ENCODE data around the gene BCS1L. TPM values are rescaled to one million over a fixed set of nuclear protein-coding genes. Genes with fewer than 3 reads are reported as not detected.
A peak's percentile ranks its signal among the peaks of the same experiment; 100 is the strongest.
"Not testable (repeated sequence)": the region's sequence is repeated elsewhere in the genome, so short reads cannot be mapped to it uniquely, and the experiment has no call there.

The BCS1L gene
- total RNA-seq, 1 experiment from 2014 or later = 47.4 TPM

GRCh38 chr2:218658671-218659257 is 719 bp upstream of the BCS1L start:
- in situ Hi-C loops (cut with HindIII; ENCODE audit: low sequenced_read_pairs) = loop anchor here (5.0 kb wide), 1 partner anchor 44 kb away; no protein-coding TSS in a partner anchor

GRCh38 chr2:218659988-218660358 is 490 bp downstream of the BCS1L start:
- in situ Hi-C loops (cut with HindIII; ENCODE audit: low sequenced_read_pairs) = loop anchor here (5.0 kb wide), 1 partner anchor 42 kb away; no protein-coding TSS in a partner anchor
- DNase-seq (ENCODE audit: low spot score) = no peak

More at GRCh38 chr2:218658671-218659257, 719 bp upstream of the BCS1L start:
- DNase-seq (ENCODE audit: low spot score) = peak; percentile 47

- in situ Hi-C loops (cut with HindIII; ENCODE audit: low sequenced_read_pairs) = no loop called here
- no peak for DNase-seq (ENCODE audit: low spot score)
Measured at GRCh38 chr2:218662377-218662776, 2.9 kb downstream of the BCS1L start.

- DNase-seq (ENCODE audit: low spot score) = no peak
Measured at GRCh38 chr2:218662827-218663226, 3.3 kb downstream of the BCS1L start.

GRCh38 chr2:218663901-218664300 is 4.4 kb downstream of the BCS1L start:
- DNase-seq (ENCODE audit: low spot score) = no peak
- in situ Hi-C loops (cut with HindIII; ENCODE audit: low sequenced_read_pairs) = no loop called here

More at GRCh38 chr2:218662827-218663226, 3.3 kb downstream of the BCS1L start:
- in situ Hi-C loops (cut with HindIII; ENCODE audit: low sequenced_read_pairs) = no loop called here

- in situ Hi-C loops (cut with HindIII; ENCODE audit: low sequenced_read_pairs) = no loop called here
- DNase-seq (ENCODE audit: low spot score) = no peak
Measured at GRCh38 chr2:218664653-218665052, 5.2 kb downstream of the BCS1L start.

- in situ Hi-C loops (cut with HindIII; ENCODE audit: low sequenced_read_pairs) = no loop called here
- no peak for DNase-seq (ENCODE audit: low spot score)
Measured at GRCh38 chr2:218671097-218671653, 11.7 kb downstream of the BCS1L start.

- in situ Hi-C loops (cut with HindIII; ENCODE audit: low sequenced_read_pairs) = no loop called here
- peak; percentile 96 for DNase-seq (ENCODE audit: low spot score)
Measured at GRCh38 chr2:218671654-218672566, 12.4 kb downstream of the BCS1L start, which contains the start of the genes RNF25 and STK36. RNF25 (minus strand) TSS chr2:218672002; CDS start chr2:218671970, 32 bp downstream. STK36 (plus strand) TSS chr2:218672086; CDS start chr2:218672830, 744 bp downstream.

- in situ Hi-C loops (cut with HindIII; ENCODE audit: low sequenced_read_pairs) = no loop called here
- no peak for DNase-seq (ENCODE audit: low spot score)
Measured at GRCh38 chr2:218679119-218679518, 19.6 kb downstream of the BCS1L start.

GRCh38 chr2:218680061-218680460 is 20.6 kb downstream of the BCS1L start:
- in situ Hi-C loops (cut with HindIII; ENCODE audit: low sequenced_read_pairs) = no loop called here
- no peak for DNase-seq (ENCODE audit: low spot score)

- DNase-seq (ENCODE audit: low spot score) = peak; percentile 62
- in situ Hi-C loops (cut with HindIII; ENCODE audit: low sequenced_read_pairs) = not testable (repeated sequence)
Measured at GRCh38 chr2:218687400-218688060, 28.0 kb downstream of the BCS1L start.

GRCh38 chr2:218691234-218691633 is 31.8 kb downstream of the BCS1L start:
- no peak for DNase-seq (ENCODE audit: low spot score)

GRCh38 chr2:218694405-218695145 is 35.1 kb downstream of the BCS1L start:
- DNase-seq (ENCODE audit: low spot score) = no peak
- in situ Hi-C loops (cut with HindIII; ENCODE audit: low sequenced_read_pairs) = no loop called here

More at GRCh38 chr2:218691234-218691633, 31.8 kb downstream of the BCS1L start:
- in situ Hi-C loops (cut with HindIII; ENCODE audit: low sequenced_read_pairs) = no loop called here

- no peak for DNase-seq (ENCODE audit: low spot score)
- in situ Hi-C loops (cut with HindIII; ENCODE audit: low sequenced_read_pairs) = no loop called here
Measured at GRCh38 chr2:218698885-218699284, 39.4 kb downstream of the BCS1L start.

GRCh38 chr2:218701806-218702205 is 42.3 kb downstream of the BCS1L start:
- in situ Hi-C loops (cut with HindIII; ENCODE audit: low sequenced_read_pairs) = loop anchor here (5.0 kb wide), 1 partner anchor 45 kb away; the partner anchor contains the start of genes BCS1L and ZNF142

GRCh38 chr2:218703341-218703740 is 43.9 kb downstream of the BCS1L start:
- in situ Hi-C loops (cut with HindIII; ENCODE audit: low sequenced_read_pairs) = loop anchor here (5.0 kb wide), 1 partner anchor 46 kb away; the partner anchor contains the start of genes BCS1L and ZNF142

More at GRCh38 chr2:218701806-218702205, 42.3 kb downstream of the BCS1L start:
- peak; percentile 14 for DNase-seq (ENCODE audit: low spot score)

GRCh38 chr2:218708086-218708485 is 48.6 kb downstream of the BCS1L start:
- in situ Hi-C loops (cut with HindIII; ENCODE audit: low sequenced_read_pairs) = no loop called here
- no peak for DNase-seq (ENCODE audit: low spot score)

More at GRCh38 chr2:218703341-218703740, 43.9 kb downstream of the BCS1L start:
- no peak for DNase-seq (ENCODE audit: low spot score)

- in situ Hi-C loops (cut with HindIII; ENCODE audit: low sequenced_read_pairs) = no loop called here
- DNase-seq (ENCODE audit: low spot score) = no peak
Measured at GRCh38 chr2:218709908-218710307, 50.4 kb downstream of the BCS1L start.

All from G401 (cell line).